AG20443 (cell line): ENCODE results near the gene C3orf22.
A peak's percentile ranks its signal among the peaks of the same experiment; 100 is the strongest.

Experiments
- DNase-seq: peaks from one replicate; pipeline ENCODE4 v3.0.0; 2012; ENCODE audit warnings: low spot score, mixed read lengths

C3orf22 gene

GRCh38 chr3:126556637-126557414, 1.9 kb downstream of the C3orf22 start:
- no peak for DNase-seq

DNA sequence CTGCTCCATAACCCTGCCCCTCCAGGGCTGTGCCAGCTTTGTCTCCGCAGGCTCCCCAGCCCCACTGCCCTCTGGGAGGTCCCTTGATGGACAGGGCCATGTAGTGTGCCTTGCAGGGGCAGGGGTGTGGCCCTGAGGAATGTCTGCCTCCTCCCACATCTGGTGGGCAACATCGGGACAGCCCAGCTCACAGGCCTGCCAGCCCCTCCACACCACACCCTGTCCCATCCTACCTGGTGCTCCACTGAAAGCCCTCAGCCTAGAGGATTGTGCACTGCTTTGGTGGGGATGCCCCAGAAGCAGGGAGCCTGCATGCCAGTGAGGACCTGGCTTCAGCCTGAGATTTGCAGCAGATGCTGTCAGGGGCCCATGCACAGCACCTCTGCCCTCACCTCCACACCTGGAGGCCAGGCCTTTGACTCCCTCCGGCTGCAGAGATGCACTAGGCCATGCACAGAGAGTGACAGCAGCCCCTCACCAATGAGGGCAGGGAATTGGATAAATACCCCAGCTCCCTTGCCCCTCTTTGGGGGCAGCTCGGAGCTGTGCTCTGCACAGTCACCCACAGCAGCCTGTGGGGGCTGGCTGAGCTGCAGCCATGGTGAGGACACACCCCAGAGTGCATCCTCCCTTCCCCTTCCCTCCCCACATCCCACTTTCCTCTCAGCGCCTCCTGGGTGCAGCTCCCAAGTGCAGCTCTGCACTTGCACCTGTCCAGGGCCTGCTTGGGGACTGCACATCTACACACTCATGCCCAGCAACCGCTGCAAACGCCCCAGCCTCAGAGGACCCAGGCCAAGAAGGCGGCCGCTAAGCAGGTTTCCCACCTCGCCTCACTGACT, 2.7 kb downstream of the C3orf22 start:
- peak; percentile 2 for DNase-seq

GRCh38 chr3:126554560-126555525, 3.9 kb downstream of the C3orf22 start:
- peak; percentile 5 for DNase-seq

DNA sequence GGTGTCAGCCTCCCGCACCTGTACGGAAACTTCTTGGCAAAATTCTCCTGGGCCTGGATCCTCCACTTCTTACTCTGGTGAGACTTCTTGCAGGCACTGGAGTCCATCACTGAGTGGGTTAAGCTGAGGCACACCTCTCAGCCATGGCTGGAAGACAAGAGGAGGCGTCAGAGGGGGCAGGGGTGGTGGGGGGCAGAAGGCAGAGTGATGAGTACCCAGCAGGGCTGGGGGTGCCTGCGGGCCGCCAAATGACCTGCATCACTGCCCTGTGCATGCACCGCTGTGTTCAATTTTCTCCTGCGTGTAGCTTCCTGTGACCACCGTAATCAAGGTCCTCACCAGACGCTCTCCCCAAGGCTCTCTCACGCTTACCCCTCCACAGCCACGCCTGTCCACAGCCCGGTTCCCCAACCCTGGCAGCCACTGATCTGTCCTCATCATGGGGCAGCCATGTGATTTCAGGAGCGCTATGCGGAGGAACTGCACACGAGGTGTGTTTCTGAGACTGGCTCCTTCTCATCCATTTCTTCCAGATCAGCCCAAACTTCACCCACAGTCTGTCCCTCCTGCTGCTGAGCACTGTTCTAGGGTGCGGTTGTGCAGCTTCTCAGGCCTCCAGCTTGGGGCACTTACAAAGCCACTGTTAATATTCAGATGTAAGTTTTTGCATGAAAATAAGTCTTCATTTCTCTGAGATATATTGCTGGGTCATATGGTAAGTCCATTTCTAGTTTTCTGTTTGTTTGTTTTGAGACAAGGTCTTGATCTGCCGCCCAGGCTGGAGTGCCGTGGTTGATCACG, 5.2 kb downstream of the C3orf22 start:
- DNase-seq: peak; percentile 4

DNA sequence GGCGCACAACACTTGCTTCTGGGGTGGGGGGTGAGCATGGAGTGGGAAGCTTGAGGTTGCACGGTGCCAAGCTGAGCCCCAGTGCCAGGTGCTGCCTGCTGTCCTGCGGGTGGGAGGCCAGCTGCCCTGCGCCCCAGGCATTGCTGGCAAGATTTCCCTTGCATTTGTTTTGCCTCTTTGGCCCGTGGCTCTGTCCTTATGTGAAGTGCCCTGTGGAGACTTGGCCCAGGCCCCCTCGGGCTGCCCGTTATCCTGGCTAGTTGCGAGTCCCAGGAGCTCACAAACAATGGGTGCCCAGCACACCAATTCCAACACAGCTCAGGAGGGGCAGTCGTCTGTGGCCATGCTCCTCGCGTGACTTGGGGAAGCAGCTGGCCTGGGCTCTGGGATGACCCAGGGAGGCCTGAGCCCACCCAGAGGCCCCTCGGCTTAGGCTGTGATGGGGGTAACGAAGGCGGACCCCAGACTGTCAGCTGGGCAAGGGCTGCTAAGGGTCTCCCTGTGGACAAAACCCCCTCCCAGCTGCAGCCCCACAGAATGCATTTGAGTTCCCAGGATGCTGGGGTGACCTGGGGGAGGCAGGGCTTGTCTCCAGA, 5.9 kb downstream of the C3orf22 start:
- peak; percentile 5 for DNase-seq

DNA sequence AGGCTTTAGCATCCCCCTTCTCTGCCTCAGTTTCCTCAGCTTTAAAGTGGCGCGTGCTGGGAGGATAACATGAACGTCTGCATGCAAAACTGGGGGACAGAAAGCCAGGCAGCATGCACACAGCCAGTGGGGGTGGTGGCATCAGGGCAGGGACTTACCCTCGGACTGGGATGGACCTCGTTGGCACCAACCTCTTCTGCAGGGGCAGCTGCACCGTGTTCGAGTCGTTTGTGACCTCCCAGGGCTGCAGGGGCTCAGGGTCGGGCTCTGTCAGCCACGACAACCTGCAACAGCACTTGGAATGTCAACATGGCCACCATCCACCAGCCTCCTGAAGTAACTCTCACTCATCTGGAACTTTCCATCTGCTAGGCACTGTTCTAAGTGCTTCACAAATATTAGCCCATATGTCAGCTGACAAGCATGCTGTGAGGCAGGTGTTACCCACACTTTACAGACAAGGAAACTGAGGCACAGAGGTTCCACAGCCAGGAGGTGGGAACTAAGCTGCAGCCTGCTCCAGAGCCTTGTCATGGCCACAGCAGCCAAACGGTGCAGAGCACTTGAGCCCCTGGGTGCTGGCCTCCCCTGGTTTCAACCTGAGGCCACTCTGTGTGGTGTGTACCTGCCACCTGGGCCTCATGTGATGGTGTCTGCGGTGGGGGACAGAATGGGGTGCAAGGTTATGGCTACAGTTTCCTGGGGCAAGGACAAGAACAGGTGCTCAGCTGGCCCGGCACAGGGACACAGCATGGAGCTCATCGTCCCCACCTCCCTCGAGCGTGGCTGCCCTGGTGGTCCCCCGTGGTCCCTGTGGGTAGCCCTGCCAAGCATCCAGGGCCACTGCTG, 6.7 kb downstream of the C3orf22 start:
- peak; percentile 11 for DNase-seq

- DNase-seq: peak; percentile 52
Measured at GRCh38 chr3:126551121-126551838, 7.5 kb downstream of the C3orf22 start.

DNA sequence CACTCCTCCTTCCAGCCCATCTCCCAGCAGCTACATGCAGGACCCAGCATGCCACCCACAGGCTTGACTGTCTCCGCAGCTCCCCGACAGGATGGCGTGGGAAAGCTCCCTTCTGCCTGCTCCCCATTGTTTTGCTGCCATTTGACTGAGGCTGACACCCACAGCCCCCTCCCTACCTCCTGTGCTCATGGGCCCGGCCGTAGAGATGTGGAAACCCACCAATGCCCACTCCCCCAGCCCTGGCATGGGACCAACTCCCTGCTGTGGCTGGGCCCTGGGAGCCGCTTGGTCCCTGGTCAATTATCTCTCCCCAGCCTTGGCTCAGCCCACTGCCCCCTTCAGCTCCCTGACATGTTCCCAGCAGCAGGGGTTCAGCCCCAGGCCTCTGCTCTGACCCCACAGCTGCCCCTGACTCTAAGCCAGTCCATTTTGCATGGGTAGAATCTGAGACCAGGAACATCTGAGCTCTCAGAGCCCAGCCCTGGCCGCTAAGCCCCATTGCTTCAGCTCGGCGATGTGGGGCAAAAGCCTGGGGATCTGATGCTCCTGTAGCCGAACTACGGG, 8.2 kb downstream of the C3orf22 start:
- peak; percentile 9 for DNase-seq

DNA sequence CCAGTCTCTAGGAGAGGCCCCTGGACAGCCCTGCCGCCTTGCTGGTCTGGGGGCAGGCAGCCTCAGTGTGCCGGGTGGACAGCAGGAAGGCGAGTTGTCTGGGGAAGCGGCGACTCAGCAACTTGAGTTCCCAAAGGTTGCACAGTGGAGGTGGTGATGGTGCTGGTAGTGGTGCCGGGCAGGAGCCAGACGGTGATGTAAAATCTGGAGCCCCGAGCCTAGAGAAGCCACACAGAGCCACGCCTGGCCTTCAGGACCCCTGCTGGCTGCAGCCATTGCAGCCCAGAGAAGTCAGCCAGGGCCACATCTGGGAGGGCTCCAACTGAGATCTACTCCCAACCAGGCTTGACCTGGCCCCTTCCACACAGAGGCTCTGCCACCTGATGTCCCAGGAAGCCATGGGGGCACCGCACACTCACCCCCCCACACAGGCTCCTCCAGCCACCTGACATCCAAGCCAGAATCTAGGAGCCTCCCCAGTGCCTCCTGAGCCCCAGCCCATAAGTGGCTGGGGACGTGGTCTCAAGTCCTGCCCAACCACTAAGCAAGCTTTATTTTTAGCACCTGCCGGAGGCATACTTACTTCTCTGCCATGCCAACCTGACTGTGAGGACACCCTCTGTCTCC, 8.8 kb downstream of the C3orf22 start:
- peak; percentile 5 for DNase-seq

DNA sequence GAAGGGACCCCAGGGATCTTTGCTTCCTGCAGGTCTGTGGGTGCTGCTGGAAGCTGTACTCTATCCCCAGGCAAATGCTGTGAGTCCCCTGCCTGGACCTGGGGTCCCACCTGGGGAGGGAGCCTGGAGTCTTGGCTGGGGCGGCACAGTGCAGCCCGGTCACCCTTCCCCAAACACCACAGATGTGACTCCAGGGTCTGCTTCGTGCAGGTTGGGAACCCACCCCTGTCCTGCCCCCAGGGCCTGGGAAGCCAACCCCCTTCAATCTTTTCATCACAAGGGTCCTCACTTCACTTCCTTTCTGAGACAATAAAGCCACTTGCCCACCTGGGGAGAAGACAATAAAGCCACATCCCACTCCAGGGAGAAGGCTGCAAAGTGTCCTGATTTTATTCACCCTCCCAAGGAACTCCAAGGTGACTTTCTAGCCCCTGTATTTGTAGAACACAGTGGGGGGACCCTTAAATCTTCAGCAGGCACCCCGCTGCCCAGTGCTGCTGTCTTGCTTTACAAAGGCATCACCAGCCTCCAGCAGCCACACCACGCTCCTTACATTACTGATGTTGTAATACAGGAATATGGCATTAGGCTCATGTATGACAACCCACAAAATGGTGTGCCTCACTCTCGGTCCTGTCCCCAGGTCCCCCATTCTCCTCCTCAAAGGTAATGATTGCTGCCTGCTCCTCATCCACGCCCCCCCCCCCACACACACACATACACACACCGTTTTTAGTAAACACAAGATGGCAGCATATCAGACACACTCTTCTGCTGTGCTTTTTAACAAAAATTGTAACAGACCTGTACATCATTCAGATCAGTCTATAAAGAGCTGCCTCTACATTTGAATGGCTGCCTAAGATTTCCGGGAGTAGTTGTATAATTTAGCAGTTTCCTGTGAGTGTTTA, 9.9 kb downstream of the C3orf22 start:
- DNase-seq: peak; percentile 7

DNA sequence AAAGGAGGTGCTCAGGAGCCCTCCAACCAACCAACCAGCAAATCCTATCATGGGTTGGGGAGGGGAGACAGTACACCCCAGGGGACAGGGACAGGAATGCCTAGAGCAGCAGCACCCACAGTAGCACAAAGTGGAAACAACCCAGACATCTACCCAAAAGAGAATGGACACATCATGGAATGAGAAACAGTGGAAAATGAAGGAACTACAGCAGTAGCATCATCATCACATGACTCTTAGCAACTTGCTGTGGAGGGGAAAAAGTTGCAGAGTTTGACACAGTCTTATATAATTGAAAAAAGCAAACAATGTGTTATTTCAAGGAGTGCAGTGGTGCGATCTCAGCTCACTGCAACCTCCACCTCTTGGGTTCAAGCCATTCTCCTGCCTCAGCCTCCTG, 11.0 kb downstream of the C3orf22 start:
- no peak for DNase-seq

DNA sequence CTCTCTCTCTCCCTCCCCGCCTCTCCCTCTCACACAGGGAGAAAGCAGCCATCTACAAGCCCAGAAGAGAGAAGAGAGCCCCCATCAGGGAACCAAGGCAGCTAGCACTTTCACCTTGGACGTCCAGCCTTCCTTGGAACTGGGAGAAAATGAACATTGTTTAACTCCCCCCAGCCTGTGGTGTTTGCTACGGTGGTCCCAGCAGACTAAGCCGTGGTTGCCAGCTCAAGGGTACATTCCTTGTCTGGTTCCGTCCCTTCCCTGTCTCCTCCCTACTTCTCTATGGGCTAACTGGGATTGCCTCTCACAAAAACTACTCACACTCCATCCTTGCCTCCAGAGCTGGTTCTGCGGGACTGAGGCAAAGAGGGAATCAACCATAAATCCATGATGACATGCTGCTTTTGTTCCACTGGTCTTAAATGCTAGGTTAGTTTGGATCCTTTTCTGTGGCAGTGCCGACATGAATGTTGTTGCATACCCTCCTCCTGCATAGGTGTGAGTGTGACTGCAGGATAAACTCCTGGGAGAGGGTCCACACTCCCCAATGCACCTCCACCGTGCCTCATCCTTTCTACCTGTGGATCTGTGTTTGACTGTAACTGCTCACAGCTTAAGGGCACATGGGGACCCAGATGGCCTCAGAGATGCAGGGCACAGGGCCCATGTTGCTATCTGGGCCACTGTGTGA, 12.0 kb downstream of the C3orf22 start:
- no peak for DNase-seq

- no peak for DNase-seq
Measured at GRCh38 chr3:126546013-126546412, 12.7 kb downstream of the C3orf22 start.

DNA sequence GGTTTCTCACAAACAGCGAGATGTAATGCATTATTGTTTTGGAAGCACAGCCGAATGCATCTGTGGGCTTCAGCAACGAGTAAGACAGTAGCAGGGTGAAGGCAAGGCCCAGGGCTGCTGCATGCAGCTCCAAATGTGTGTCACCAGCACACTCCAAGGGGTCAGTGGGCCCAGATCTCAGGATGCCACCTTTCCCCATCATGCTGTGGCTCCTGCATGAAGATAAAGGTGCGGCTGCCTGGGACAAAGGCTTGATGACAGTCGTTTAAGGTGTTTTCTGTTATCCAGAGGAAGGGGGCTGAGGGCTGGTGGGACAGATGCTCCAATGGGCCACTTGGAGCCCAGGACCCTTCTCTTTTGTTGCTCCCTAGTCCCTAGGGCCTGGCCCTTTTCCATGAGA, 13.2 kb downstream of the C3orf22 start:
- DNase-seq: no peak

GRCh38 chr3:126544596-126545281, 14.0 kb downstream of the C3orf22 start:
- DNase-seq: no peak

DNA sequence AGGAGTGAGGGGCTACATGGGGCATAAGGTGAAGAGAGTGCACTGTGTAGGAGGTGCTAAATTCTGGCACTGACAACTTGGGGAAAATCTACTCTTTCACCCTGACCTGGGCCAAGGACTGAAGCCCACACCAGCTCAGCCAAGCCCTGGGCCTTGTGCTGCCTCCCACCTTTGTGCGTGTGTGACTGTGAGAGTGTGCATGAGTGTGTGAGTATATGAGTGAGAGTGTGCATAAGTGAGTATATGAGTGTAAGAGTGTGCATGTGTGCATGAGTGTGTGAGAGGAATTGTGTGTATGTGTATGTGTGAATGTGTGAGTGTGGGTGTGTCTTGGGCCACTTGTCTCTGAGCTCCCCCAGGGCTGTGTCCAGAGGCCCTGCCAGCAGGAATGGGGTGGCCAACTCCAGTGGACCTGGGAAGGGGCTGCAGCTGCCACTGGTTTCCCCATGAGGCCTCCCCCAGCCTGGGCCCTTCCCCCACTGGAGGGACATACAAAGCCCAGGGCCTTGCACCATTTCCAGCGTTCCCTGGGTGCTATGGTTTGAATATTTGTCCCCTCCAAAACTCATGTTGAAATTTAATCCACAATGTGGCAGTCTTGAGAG, 15.2 kb downstream of the C3orf22 start:
- DNase-seq: no peak
